NCI-H187 treated with DMSO at 0.1 percent for 48 hours (cell line): ENCODE results near the gene CCDC92B.

Experiments used
- DNase-seq: peaks from one replicate; lab custom pipeline; 2025; lab: John Stamatoyannopoulos, UW

CCDC92B gene

DNA sequence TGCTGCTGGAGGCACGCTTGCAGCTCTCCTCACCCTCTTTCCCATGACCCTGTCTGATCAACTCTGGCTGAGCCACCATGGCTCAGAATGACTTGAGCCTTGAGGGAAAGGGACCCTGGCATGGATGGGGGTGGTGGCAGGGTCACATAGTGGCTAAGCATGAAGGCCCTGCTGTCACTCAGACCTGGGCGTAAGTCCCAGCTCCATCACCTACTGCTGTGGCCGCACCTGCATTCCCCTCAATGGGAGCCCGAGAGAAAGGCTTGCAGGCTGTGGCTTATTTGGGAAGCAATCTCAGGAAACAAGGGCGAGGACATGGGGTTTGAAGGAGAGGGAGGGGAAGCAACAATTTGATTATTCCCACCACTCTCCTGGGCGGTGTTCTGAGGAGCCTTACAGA is 29.0 kb upstream of the CCDC92B start:
- no peak for DNase-seq

DNA sequence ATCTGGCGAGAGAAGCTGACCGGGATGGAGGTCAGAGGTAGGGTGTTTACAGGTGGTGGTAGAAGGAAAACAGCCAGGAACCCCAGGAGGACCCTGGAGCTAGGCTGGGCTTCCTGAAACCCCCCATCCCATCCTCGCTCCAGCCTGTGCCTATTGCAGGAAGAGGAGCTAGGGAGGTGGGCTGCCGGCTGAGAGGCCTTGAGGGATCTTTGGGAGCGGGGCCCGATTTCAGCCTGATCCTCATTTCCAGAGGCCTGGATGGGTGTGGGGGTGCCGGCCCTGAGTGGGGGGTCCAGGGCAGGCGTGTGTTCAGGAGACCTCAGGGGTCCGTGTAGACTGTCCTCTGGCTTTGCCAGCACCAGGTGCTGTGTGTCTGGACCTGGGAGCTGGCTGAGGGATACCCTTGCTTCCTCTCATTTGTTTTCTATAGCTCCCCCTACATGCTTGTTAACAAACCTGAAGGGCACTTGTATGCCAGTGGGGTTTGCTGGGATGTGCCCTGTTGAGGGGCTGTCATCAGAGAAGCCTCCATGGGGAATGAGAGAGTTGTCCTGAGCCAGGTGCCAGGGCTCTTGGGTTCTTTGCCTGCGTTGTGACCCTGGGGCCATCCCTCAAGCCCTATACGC is 27.9 kb upstream of the CCDC92B start:
- DNase-seq: no peak

- DNase-seq: no peak
These were observed 27.3 kb upstream of the CCDC92B start for GRCh38 chr17:2776589-2777241.

DNA sequence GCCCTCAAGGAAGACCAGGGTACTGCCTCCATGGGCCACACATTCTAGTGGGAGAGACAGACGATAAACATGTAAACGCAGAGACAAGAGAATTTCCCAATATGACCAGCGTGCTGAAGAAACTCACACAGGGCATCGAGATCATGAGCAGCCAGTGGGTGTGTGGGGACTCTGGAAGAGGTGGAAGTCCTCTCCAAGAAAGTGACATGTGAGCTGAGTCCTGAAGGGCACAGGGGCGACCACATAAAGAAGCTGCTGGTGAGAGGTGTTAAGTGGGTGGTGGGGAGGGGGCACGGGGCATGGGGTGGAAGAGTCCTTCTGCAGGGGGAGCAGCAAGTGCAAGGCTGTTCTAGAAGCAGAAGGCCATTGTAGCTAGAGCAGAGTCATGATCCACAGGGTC is 25.8 kb upstream of the CCDC92B start:
- no peak for DNase-seq

- no peak for DNase-seq
These were observed 20.7 kb upstream of the CCDC92B start for GRCh38 chr17:2770129-2770528.

- no peak for DNase-seq
These were observed 9.4 kb upstream of the CCDC92B start for GRCh38 chr17:2758870-2759269.

DNA sequence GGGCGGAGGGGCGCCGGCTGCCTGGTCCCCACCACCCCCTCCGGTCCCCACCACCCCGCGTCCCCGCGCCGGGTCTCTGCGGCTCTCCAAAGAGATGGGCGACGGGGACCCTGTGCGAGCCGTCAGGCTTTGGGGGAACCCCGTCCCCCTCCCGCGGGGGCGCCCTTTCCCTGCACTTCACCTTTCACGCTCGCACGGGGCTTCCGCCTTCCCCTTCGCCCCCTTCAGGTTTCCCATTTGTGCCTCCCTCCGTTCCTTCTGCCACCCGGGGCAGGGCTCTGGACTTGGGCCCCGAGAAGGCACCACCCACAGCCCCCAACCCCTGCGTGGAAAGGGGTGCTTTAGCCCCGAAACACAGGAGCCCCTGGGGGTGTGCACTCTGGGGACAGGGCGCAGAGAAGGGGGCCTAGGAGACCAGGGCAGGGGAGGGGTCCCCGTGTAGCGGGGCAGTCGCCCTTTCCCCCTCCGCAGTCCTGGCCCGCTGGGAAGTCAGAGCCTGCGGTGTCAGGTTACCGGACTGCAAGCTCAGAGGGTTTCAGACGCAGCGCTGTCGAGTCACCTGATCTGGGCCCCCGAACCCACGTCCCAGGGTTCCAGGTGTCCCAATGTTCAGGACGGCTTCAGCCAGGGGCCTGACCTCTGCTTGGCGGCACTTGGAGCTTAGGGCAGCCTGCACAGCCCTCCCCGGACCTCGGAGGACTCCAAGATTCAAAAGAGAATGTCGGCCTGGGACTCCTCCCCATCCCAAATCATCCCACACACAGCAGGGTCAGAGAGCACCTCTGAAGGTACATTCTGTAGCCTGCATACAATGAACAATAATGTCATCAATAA is 6.7 kb upstream of the CCDC92B start:
- no peak for DNase-seq

GRCh38 chr17:2751491-2751890 is 2.0 kb upstream of the CCDC92B start:
- DNase-seq: no peak

GRCh38 chr17:2750721-2751120 is 1.3 kb upstream of the CCDC92B start:
- DNase-seq: no peak

DNA sequence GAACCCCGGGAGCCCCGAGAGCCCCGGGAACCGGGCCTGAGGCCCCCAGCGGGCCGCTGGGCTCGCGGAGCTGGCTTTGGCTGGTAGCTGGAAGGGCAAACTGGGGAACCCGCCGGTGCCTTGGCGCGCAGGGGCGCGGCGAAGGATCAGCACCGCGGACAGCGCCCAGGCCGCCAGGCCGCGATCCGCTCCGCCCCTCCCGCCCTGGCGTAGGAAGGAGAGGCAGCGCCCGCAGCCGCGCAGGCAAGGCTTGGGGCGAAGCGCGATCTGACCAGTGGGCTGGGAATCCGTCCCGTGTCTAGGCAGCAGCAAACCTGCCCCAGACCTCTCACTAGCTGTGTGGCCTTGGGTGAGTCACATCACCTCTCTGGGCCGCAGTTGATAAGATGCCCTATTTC is 331 bp upstream of the CCDC92B start:
- DNase-seq: no peak

DNA sequence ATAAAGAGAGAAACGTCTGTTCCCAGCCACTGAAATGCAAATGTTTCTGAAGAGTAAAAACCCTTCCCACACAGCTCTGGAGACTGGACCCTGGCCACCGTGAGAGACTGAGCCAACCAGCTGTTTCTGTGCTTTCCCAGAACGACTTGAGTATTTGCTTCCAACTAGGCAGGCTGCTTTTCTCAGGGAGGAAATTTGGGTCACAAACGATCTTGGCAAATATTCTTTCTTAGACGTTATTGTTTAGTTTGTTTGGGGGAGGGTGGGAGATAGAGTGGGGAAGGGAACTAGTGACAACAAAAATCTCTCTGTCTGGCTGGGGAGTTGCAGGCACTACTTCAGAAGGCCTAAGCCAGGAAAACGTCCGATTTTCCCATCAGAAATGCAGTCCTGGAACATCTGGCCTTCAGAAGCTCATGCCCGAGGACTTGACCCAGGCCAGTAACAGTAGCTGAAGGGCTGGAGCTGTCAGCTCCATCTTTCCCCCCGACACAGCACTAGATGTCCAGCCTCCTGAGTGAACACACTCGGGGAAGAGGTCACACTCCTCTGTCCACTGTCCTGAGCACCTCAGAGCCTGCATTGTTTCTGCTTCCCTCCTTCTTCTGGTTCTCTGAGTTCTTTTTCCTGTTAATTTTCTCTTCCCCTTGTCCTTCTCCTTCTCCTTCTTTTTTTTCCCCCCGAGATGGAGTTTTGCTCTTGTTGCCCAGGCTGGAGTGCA is 4.0 kb downstream of the CCDC92B start:
- DNase-seq: no peak

GRCh38 chr17:2737693-2738092 is 11.8 kb downstream of the CCDC92B start:
- no peak for DNase-seq

- no peak for DNase-seq
These were observed 12.5 kb downstream of the CCDC92B start for GRCh38 chr17:2736956-2737355.

DNA sequence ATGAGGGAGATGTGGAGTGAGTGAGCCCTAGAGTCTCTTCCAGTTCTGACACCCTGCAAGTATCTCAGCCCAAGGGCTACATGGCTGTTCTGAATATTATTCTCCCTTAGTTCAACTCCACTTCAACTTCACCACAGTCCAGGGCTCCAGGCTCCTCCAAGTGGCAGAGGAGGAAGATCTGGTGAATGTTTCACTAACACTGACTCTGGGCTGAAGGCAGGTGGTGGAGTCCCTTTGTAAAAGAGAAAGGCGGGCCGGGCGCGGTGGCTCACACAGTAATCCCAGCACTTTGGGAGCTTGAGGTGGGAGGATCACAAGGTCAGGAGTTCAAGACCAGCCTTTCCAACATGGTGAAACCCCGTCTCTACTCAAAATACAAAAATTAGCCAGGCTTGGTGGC is 13.6 kb downstream of the CCDC92B start:
- DNase-seq: no peak

GRCh38 chr17:2734939-2735338 is 14.5 kb downstream of the CCDC92B start:
- DNase-seq: no peak

DNA sequence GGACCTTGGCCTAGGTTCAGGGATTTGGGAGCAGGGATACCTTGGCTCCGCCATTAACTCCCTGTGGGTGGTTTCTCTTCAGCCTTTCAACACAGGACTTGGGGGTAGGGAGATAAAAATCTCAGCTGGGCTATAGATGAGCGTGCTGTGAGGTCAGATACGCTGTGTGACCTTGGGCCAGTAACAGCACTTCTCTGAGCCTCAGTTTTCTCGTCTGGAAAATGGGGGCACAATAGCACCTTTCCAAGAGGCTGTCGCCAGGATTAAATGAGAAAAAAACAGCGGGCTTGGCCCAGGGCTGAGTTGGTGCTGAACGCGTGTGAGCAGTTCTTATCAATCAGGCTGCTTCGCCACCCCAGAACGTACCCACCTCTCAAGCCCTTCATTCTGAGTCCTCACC is 17.6 kb downstream of the CCDC92B start:
- DNase-seq: no peak

- DNase-seq: no peak
These were observed 18.6 kb downstream of the CCDC92B start for GRCh38 chr17:2730764-2731353.

GRCh38 chr17:2724784-2725164 is 24.7 kb downstream of the CCDC92B start:
- DNase-seq: no peak

GRCh38 chr17:2723997-2724783 is 25.3 kb downstream of the CCDC92B start:
- DNase-seq: no peak

GRCh38 chr17:2723505-2723996 is 25.9 kb downstream of the CCDC92B start:
- DNase-seq: no peak

DNA sequence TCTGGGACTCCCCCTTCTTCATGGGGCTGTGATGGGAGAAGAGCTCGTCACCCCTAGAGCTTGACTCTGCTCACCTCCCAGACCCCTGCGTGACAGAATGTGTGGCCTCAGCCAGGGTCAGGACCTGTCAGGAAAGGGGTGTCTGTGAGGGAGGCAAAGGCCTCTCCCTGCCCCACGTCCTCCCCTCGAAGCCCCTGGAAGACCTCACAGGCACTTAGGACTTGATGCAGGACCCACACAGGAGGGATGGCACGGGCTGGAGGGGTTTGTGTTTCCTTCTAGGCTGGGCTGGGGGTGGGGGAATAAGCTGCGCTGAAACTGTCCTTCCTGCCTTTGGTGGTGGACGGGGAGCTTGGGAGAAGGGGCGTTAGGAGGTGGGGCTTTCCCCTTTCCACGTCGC is 26.8 kb downstream of the CCDC92B start:
- no peak for DNase-seq
